HL-60 (cell line): ENCODE measurements around the gene GGA1.

Source experiments
- DNase-seq, 2 experiments: peaks; one replicate each; pipeline ENCODE4 v3.0.0-alpha.2; 2010 to 2020; ENCODE audit warnings: low read depth in 1 of 2, low spot score in 1 of 2
- H3K27ac ChIP-seq: fragments of 250-450 bp; sonication (Bioruptor Pico); replicated peaks from 2 replicates; pipeline ENCODE4 v1.5.1; 2020; ENCODE audit warnings: mild to moderate bottlenecking, moderate library complexity
- H3K27me3 ChIP-seq: fragments of 250-450 bp; sonication (Bioruptor Pico); 2 replicates; pipeline ENCODE4 v1.5.1; 2021; ENCODE audit warnings: mild to moderate bottlenecking, moderate library complexity; ENCODE audit not compliant: insufficient read depth, poor library complexity, severe bottlenecking
- H3K4me3 ChIP-seq: replicated peaks from 2 replicates; pipeline ENCODE4 v1.5.1; 2011; ENCODE audit warnings: mild to moderate bottlenecking, control low read depth, low read length; ENCODE audit not compliant: insufficient read depth
- GABPA ChIP-seq: IDR thresholded peaks from 2 replicates; pipeline ENCODE4 v1.6.1; 2012; ENCODE audit warnings: low read depth
- POLR2AphosphoS5 ChIP-seq: IDR thresholded peaks from 2 replicates; pipeline ENCODE4 v1.6.1; 2012; ENCODE audit warnings: low read depth
- REST ChIP-seq: IDR thresholded peaks from 2 replicates; pipeline ENCODE4 v1.6.1; 2012; ENCODE audit warnings: low read depth; ENCODE audit not compliant: insufficient replicate concordance
- SPI1 ChIP-seq: IDR thresholded peaks from 2 replicates; pipeline ENCODE4 v1.6.1; 2012; ENCODE audit warnings: low read depth, mild to moderate bottlenecking, borderline replicate concordance
- TF ChIP-seq, protein P1 (sequence below): IDR thresholded peaks from one replicate; pipeline ENCODE4 v1.5.1; 2011; ENCODE audit warnings: low read length, control low read depth, inconsistent platforms; ENCODE audit not compliant: insufficient read depth

Gene GGA1

GRCh38 chr22:37657590-37658132, 49.0 kb downstream of the GGA1 start:
- TF ChIP-seq REST (no peak), POLR2AphosphoS5 (peak; percentile 60; the same call in 1 of the 2 replicates)
- Histone ChIP-seq H3K27ac (peak overlapping the region; percentile 62), H3K27me3 (no peaks in the 10 kb centered on the region), H3K4me3 (peak overlapping the region; percentile 54)
- DNase-seq: peak in 1 of 2 experiments; percentile 25

DNA sequence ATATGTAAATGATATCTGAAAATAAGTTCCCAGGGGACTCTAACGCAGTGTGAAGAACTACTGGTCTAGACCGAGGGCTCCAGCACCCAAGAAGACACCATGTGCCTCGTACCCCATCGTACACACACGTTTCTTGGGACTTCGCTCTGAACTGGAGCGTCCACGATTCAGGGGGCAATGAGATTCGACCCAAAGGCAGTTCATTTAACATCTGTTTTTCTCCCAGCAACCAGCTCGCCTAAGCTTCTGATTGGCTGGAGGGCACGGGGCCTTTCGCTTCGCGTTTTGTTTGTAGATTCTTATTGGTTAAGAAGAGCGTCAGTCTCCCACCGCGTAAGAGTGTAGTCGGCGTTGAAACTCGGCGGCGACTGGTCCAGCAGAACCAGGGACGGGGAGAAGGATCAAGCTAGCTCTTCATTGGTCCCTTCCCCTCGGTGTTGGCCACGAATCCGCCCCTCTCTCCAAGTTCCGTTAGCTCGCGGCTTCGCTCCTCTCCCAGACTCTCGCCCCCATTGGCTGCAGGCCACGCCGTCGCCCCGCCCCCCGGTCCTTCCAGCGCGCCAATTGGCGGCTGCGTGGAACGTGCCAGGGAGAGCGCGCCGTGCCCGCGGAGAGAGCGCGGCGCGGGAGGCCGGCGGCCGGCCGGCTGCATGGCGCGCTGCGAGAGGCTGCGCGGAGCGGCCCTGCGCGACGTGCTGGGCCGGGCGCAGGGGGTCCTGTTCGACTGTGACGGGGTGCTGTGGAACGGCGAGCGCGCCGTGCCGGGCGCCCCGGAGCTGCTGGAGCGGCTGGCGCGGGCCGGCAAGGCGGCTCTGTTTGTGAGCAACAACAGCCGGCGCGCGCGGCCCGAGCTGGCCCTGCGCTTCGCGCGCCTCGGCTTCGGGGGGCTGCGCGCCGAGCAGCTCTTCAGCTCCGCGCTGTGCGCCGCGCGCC, 49.8 kb downstream of the GGA1 start, which contains the start of gene PDXP:
TSS of gene PDXP (plus strand) at position 591 of the 933 bp plus-strand sequence. CDS start at position 651, 60 bp downstream.
- DNase-seq: peak; percentile 100
- Histone ChIP-seq H3K27ac (peak within 1 kb of the TSS; percentile 62), H3K27me3 (no peaks in the 10 kb centered on the region), H3K4me3 (peak within 1 kb of the TSS; percentile 92)
- TF ChIP-seq GABPA (no peak), SPI1 (no peak), REST (no peak), POLR2AphosphoS5 (no peak)
- TF ChIP-seq, protein P1, sequence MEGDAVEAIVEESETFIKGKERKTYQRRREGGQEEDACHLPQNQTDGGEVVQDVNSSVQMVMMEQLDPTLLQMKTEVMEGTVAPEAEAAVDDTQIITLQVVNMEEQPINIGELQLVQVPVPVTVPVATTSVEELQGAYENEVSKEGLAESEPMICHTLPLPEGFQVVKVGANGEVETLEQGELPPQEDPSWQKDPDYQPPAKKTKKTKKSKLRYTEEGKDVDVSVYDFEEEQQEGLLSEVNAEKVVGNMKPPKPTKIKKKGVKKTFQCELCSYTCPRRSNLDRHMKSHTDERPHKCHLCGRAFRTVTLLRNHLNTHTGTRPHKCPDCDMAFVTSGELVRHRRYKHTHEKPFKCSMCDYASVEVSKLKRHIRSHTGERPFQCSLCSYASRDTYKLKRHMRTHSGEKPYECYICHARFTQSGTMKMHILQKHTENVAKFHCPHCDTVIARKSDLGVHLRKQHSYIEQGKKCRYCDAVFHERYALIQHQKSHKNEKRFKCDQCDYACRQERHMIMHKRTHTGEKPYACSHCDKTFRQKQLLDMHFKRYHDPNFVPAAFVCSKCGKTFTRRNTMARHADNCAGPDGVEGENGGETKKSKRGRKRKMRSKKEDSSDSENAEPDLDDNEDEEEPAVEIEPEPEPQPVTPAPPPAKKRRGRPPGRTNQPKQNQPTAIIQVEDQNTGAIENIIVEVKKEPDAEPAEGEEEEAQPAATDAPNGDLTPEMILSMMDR: no peak

GRCh38 chr22:37659066-37659896, 50.6 kb downstream of the GGA1 start:
- TF ChIP-seq POLR2AphosphoS5: peak; percentile 32; the same call in 1 of the 2 replicates
- TF ChIP-seq REST: no peak
- TF ChIP-seq, protein P1: no peak
- TF ChIP-seq GABPA: no peak
- TF ChIP-seq SPI1: peak; percentile 9; the same call in 1 of the 2 replicates
- DNase-seq: peak in 1 of 2 experiments; percentile 50
- Histone ChIP-seq H3K27ac (peak overlapping the region; percentile 57), H3K4me3 (peak overlapping the region; percentile 92), H3K27me3 (no peaks in the 10 kb centered on the region)
